NCI-H345 (cell line): ENCODE data around the gene ABTB1.

Source experiments
- DNase-seq: peaks from one replicate; lab custom pipeline; 2025; lab: John Stamatoyannopoulos, UW

ABTB1 gene

GRCh38 chr3:127720161-127720823, 47.5 kb downstream of the ABTB1 start:
- no peak for DNase-seq

GRCh38 chr3:127720985-127721935, 48.5 kb downstream of the ABTB1 start:
- DNase-seq = no peak

GRCh38 chr3:127722091-127722784, 49.5 kb downstream of the ABTB1 start:
- no peak for DNase-seq

- peak; percentile 15 for DNase-seq
Measured at GRCh38 chr3:127723011-127723567, 50.3 kb downstream of the ABTB1 start.

- no peak for DNase-seq
Measured at GRCh38 chr3:127726894-127727293, 54.1 kb downstream of the ABTB1 start.

DNA sequence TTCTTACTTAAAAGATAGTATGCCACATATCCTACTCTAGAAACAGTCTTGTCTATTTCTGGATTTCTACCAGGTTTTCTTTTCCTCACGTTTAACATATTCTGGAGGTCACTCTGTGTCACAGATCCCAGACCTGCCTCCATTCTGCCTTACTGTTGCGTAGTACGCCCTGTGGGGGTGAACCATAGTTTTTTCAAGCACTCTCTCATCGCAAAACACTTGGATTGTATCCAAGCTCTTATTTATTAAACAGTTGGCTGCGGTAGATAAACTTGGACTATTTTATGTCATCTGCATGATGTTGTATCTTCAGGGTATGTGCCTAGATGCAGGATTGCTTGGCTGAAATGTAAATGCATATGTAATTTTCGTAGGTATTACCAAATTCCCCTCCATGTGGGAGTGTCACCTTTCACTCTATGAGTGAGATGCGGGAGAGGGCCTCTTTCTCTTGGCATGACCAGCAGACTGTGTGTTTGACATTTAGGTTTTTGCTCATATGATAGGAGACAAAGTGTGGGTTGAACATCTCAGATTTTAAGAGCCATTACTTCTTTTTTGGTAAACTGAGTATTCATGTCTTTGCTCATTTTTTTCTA, 55.8 kb downstream of the ABTB1 start:
- DNase-seq = peak; percentile 24

DNA sequence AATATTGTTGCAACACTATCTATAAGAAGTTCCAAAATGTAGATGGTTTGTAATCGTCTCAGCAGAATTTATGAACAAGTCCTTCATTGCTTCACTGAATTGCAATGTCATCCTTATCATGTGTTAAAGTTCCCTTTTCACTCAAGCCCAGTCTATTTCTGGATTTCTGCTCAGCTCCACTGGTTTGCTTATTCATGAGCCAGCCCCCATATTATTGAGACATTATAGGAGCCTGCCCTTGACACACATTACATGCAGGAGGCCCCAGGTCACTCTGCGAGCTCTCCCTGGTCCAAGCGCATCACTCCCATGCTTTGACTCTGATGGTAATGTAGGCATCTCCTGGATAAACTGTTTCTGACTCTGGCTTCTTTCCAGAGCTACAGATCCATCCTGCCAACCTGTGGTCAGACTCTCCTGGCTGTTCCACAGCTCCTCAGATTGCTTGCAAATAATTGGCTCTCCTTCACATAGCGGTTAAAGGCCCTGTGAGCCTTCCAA, 56.9 kb downstream of the ABTB1 start:
- no peak for DNase-seq

DNA sequence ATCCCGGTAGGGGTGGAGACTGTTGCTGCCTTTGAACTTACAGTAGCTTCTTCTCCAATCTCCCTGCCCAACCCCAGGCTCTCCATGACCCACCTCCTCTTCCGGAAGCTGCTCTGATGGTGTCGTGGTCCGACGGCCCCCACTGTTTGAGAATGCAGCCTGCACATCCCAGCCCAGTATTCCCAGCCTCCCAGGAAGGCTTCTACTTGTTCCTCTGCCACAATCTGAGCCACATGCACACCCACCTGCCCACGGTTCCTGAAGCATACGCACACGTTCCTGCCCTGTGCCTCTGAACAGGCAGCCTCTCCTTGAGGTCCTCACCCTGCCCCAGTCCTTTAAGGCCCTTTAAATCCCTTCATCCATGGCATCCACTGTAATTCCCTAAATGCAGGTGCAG, 57.4 kb downstream of the ABTB1 start:
- no peak for DNase-seq
